SKM-1 (cell line): ENCODE data around the gene LRP2BP.
"Not testable (repeated sequence)": the region's sequence is repeated elsewhere in the genome, so short reads cannot be mapped to it uniquely, and the experiment has no call there.

Experiments
- DNase-seq: peaks from one replicate; lab custom pipeline; 2025; ENCODE audit not compliant: unreplicated experiment; lab: John Stamatoyannopoulos, UW

LRP2BP gene

GRCh38 chr4:185329879-185330510, 65.7 kb downstream of the LRP2BP start:
- DNase-seq: not testable (repeated sequence)

- no peak for DNase-seq
Observed at GRCh38 chr4:185328586-185328985, 67.1 kb downstream of the LRP2BP start.

- not testable (repeated sequence) for DNase-seq
Observed at GRCh38 chr4:185325721-185326120, 70.0 kb downstream of the LRP2BP start.

- DNase-seq: not testable (repeated sequence)
Observed at GRCh38 chr4:185324361-185324760, 71.4 kb downstream of the LRP2BP start.

- DNase-seq: no peak
Observed at GRCh38 chr4:185323606-185324005, 72.1 kb downstream of the LRP2BP start.

GRCh38 chr4:185322803-185323202, 72.9 kb downstream of the LRP2BP start:
- no peak for DNase-seq

- no peak for DNase-seq
Observed at GRCh38 chr4:185318679-185319078, 77.0 kb downstream of the LRP2BP start.

- no peak for DNase-seq
Observed at GRCh38 chr4:185317880-185318279, 77.8 kb downstream of the LRP2BP start.

GRCh38 chr4:185317462-185317861, 78.3 kb downstream of the LRP2BP start:
- DNase-seq: not testable (repeated sequence)
